ENCODE results near the gene UPF3A.
"Not testable (repeated sequence)": the region's sequence is repeated elsewhere in the genome, so short reads cannot be mapped to it uniquely, and the experiment has no call there.

UPF3A gene

GRCh38 chr13:114281351-114282040 is at the start of gene UPF3A:
UPF3A (plus strand) TSS chr13:114281601; CDS start chr13:114281640, 39 bp downstream.
- DNase-seq = peak; percentile 95

- no peak for DNase-seq
Measured at GRCh38 chr13:114231886-114232285, 49.5 kb upstream of the UPF3A start.

GRCh38 chr13:114234266-114234644 is 47.1 kb upstream of the UPF3A start:
- DNase-seq = no peak

GRCh38 chr13:114234645-114235421 is 46.6 kb upstream of the UPF3A start, which contains the start of gene CDC16:
CDC16 (plus strand) TSS chr13:114234897; CDS start chr13:114235085, 188 bp downstream.
- DNase-seq = peak; percentile 91

- no peak for DNase-seq
Measured at GRCh38 chr13:114235697-114236096, 45.7 kb upstream of the UPF3A start.

GRCh38 chr13:114236227-114236626 is 45.2 kb upstream of the UPF3A start:
- DNase-seq = no peak

- no peak for DNase-seq
Measured at GRCh38 chr13:114237415-114238112, 43.8 kb upstream of the UPF3A start.

- DNase-seq = no peak
Measured at GRCh38 chr13:114241918-114242317, 39.5 kb upstream of the UPF3A start.

GRCh38 chr13:114243971-114244370 is 37.4 kb upstream of the UPF3A start:
- no peak for DNase-seq

GRCh38 chr13:114244637-114245036 is 36.8 kb upstream of the UPF3A start:
- DNase-seq = no peak

- no peak for DNase-seq
Measured at GRCh38 chr13:114248011-114248410, 33.4 kb upstream of the UPF3A start.

GRCh38 chr13:114249077-114249476 is 32.3 kb upstream of the UPF3A start:
- DNase-seq = no peak

- not testable (repeated sequence) for DNase-seq
Measured at GRCh38 chr13:114251639-114252440, 29.6 kb upstream of the UPF3A start.

- no peak for DNase-seq
Measured at GRCh38 chr13:114256547-114256946, 24.9 kb upstream of the UPF3A start.

GRCh38 chr13:114257014-114257413 is 24.4 kb upstream of the UPF3A start:
- no peak for DNase-seq

- no peak for DNase-seq
Measured at GRCh38 chr13:114258589-114258988, 22.8 kb upstream of the UPF3A start.

- no peak for DNase-seq
Measured at GRCh38 chr13:114259374-114259773, 22.0 kb upstream of the UPF3A start.

- DNase-seq = no peak
Measured at GRCh38 chr13:114259974-114260373, 21.4 kb upstream of the UPF3A start.

- DNase-seq = no peak
Measured at GRCh38 chr13:114260814-114261213, 20.6 kb upstream of the UPF3A start.

- no peak for DNase-seq
Measured at GRCh38 chr13:114261328-114261965, 20.0 kb upstream of the UPF3A start.

- DNase-seq = no peak
Measured at GRCh38 chr13:114263578-114263977, 17.8 kb upstream of the UPF3A start.

GRCh38 chr13:114264313-114264712 is 17.1 kb upstream of the UPF3A start:
- not testable (repeated sequence) for DNase-seq
